ENCODE results near the gene SETD1B.

The SETD1B gene

GRCh38 chr12:121814429-121815119, 10.8 kb downstream of the SETD1B start:
- H3K4me3 ChIP-seq (ENCODE audit: low read depth, low read length): no peak overlapping the region
- no peak for TF ChIP-seq CTCF (IDR thresholded peaks at IDR 0.05; ENCODE audit: borderline replicate concordance, insufficient read depth, low read depth, low read length)

- TF ChIP-seq CTCF (IDR thresholded peaks at IDR 0.05; ENCODE audit: borderline replicate concordance, insufficient read depth, low read depth, low read length): no peak
- no peak overlapping the region for H3K4me3 ChIP-seq (ENCODE audit: low read depth, low read length)
Observed at GRCh38 chr12:121815263-121815662, 11.5 kb downstream of the SETD1B start.

GRCh38 chr12:121816925-121817647, 13.3 kb downstream of the SETD1B start:
- no peak for TF ChIP-seq CTCF (IDR thresholded peaks at IDR 0.05; ENCODE audit: borderline replicate concordance, insufficient read depth, low read depth, low read length)
- H3K4me3 ChIP-seq (ENCODE audit: low read depth, low read length): no peak overlapping the region

- no peak overlapping the region for H3K4me3 ChIP-seq (ENCODE audit: low read depth, low read length)
- TF ChIP-seq CTCF (IDR thresholded peaks at IDR 0.05; ENCODE audit: borderline replicate concordance, insufficient read depth, low read depth, low read length): no peak
Observed at GRCh38 chr12:121817648-121818043, 13.8 kb downstream of the SETD1B start.

- no peak for TF ChIP-seq CTCF (IDR thresholded peaks at IDR 0.05; ENCODE audit: borderline replicate concordance, insufficient read depth, low read depth, low read length)
- H3K4me3 ChIP-seq (ENCODE audit: low read depth, low read length): no peak overlapping the region
Observed at GRCh38 chr12:121819212-121819949, 15.6 kb downstream of the SETD1B start.

GRCh38 chr12:121820056-121820455, 16.2 kb downstream of the SETD1B start:
- no peak overlapping the region for H3K4me3 ChIP-seq (ENCODE audit: low read depth, low read length)
- no peak for TF ChIP-seq CTCF (IDR thresholded peaks at IDR 0.05; ENCODE audit: borderline replicate concordance, insufficient read depth, low read depth, low read length)
